ENCODE measurements around the gene RIMBP3C. TPM values are rescaled to one million over a fixed set of nuclear protein-coding genes. Genes with fewer than 3 reads are reported as not detected.

RIMBP3C gene
- total and polyA plus RNA-seq, 10 of the 15 experiments (the other 5 are each of a cell fraction or from before 2014, with no cell fraction given), result 0.03 to 0.23 (median 0.08) TPM; not detected in 4

DNA sequence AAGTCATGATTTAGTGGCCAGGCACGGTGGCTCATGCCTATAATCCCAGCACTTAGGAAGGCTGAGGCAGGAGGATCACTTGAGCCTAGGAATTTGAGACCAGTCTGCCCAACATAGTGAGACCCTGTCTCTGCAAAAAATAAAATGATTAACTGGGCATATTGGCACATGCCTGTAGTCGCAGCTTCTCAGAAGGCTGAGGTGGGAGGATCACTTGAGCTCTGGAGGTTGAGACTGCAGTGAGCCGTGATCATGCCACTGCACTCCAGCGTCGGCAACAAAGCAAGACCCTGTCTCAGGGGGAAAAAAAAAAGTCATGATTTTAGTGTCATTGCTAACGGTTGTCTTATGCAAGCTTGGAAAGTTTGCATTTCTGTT lies 28.2 kb upstream of the RIMBP3C start:
- 16% methylated on average over 6 of the region's 6 CpGs for WGBS (ENCODE audit: insufficient coverage, insufficient replicate concordance, low lambda C conversion rate, missing lambda C conversion rate)
- ATAC-seq (no peak), FAIRE-seq (no peak), DNase-seq (ENCODE audit: low read depth, low spot score) (no peak)
- Histone ChIP-seq H2AFZ (ENCODE audit: control insufficient read depth, low read depth, low read length) (no peak overlapping the region), H3K4me1 (ENCODE audit: control insufficient read depth, insufficient read depth, low read length) (peaks cover 7% of the 10 kb centered on the region), H3K4me3 (no peak overlapping the region), H3K79me2 (ENCODE audit: control insufficient read depth, insufficient read depth, low read length) (peaks cover 69% of the 10 kb centered on the region), H3K36me3 (ENCODE audit: control insufficient read depth in 2 of 2, insufficient read depth in 2 of 2, low read length in 1 of 2) (peaks cover 4 to 11% of the 10 kb centered on the region in 2 experiments; a peak in 3 of 4 replicates), H3K9me3 (replicated peaks; ENCODE audit: control insufficient read depth, insufficient read depth, low read length) (no peaks in the 10 kb centered on the region), H4K20me1 (ENCODE audit: control insufficient read depth, insufficient read depth) (peaks cover 25% of the 10 kb centered on the region), H3K27me3 (replicated peaks in 1 of 2; ENCODE audit: control insufficient read depth in 2 of 2, insufficient read depth in 2 of 2, low read length in 1 of 2) (no peaks in the 10 kb centered on the region), H3K27ac (ENCODE audit: control insufficient read depth, insufficient read depth) (no peak overlapping the region), H3K4me2 (ENCODE audit: control insufficient read depth, insufficient read depth) (no peak overlapping the region), H3K9ac (ENCODE audit: control insufficient read depth, insufficient read depth, low read length) (no peak overlapping the region)
- in situ Hi-C loops (cut with MboI), result no loop called here
- intact Hi-C loops (cut with micrococcal nuclease; ENCODE audit: unreplicated experiment), result no loop called here
- ChIA-PET CTCF (interaction anchor here (0.6 to 1.3 kb wide), 7 partner anchors 45 to 745 kb away, joined by 3 to 5 read pairs (median 3); partner anchors contain the start of genes SDF2L1 and YDJC), POLR2A (interaction anchor here (1.6 kb wide), 1 partner anchor 8 kb away, joined by 8 read pairs; no protein-coding TSS in a partner anchor), RAD21 (ENCODE audit: unreplicated experiment) (interaction anchor here (0.6 to 1.2 kb wide), 2 partner anchors 13 to 24 kb away, joined by 4 read pairs; no protein-coding TSS in a partner anchor), SMC1A (ENCODE audit: uncharacterized antibody, unreplicated experiment) (interaction anchor here (0.9 to 1.7 kb wide), 5 partner anchors 8 to 67 kb away, joined by 3 to 7 read pairs (median 4); no protein-coding TSS in a partner anchor)
- no peak for TF ChIP-seq LARP7 (IDR thresholded peaks at IDR 0.05)
- TF ChIP-seq IKZF1 (conservative IDR thresholded peaks at IDR 0.05), result no peak
- TF ChIP-seq ZBTB40 (IDR thresholded peaks at IDR 0.05; ENCODE audit: borderline replicate concordance), result no peak
- TF ChIP-seq PML (IDR thresholded peaks at IDR 0.05; ENCODE audit: low read length), result no peak
- no peak for TF ChIP-seq PAX8 (IDR thresholded peaks at IDR 0.05)
- no peak for TF ChIP-seq FOS (IDR thresholded peaks at IDR 0.05; ENCODE audit: borderline replicate concordance, extremely low read depth, insufficient read length)
- no peak for TF ChIP-seq NFXL1 (IDR thresholded peaks at IDR 0.05; ENCODE audit: borderline replicate concordance)
- no peak for TF ChIP-seq WRNIP1 (IDR thresholded peaks at IDR 0.05; ENCODE audit: borderline replicate concordance, low read depth, low read length)
- no peak for TF ChIP-seq HSF1 (IDR thresholded peaks at IDR 0.05; ENCODE audit: low read depth, low read length)
- TF ChIP-seq, protein P1, sequence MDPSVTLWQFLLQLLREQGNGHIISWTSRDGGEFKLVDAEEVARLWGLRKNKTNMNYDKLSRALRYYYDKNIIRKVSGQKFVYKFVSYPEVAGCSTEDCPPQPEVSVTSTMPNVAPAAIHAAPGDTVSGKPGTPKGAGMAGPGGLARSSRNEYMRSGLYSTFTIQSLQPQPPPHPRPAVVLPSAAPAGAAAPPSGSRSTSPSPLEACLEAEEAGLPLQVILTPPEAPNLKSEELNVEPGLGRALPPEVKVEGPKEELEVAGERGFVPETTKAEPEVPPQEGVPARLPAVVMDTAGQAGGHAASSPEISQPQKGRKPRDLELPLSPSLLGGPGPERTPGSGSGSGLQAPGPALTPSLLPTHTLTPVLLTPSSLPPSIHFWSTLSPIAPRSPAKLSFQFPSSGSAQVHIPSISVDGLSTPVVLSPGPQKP (IDR thresholded peaks at IDR 0.05; ENCODE audit: low read depth, low read length), result no peak
- TF ChIP-seq MLLT1 (IDR thresholded peaks at IDR 0.05), result no peak
- no peak for TF ChIP-seq EP300 (IDR thresholded peaks at IDR 0.05; ENCODE audit: borderline replicate concordance in 1 of 2, control insufficient read depth in 1 of 2, low read depth in 2 of 2, low read length in 2 of 2)
- no TSS peak for BruUV-seq (replicated peaks)

All from GM12878 (cell line).